NCI-H1436 treated with DMSO at 0.1 percent for 48 hours (cell line): ENCODE data around the gene GALNT9.

Experiments
- DNase-seq: peaks from one replicate; lab custom pipeline; 2025; lab: John Stamatoyannopoulos, UW

Gene GALNT9

GRCh38 chr12:132325733-132326130 is 3.7 kb downstream of the GALNT9 start:
- no peak for DNase-seq

- DNase-seq: no peak
These were observed 4.3 kb downstream of the GALNT9 start for GRCh38 chr12:132324841-132325732.

- DNase-seq: no peak
These were observed 5.2 kb downstream of the GALNT9 start for GRCh38 chr12:132324173-132324572.

GRCh38 chr12:132323171-132324010 is 6.0 kb downstream of the GALNT9 start:
- DNase-seq: no peak

- DNase-seq: no peak
These were observed 6.9 kb downstream of the GALNT9 start for GRCh38 chr12:132322206-132323132.

- no peak for DNase-seq
These were observed 7.9 kb downstream of the GALNT9 start for GRCh38 chr12:132321321-132322118.

- DNase-seq: no peak
These were observed 8.6 kb downstream of the GALNT9 start for GRCh38 chr12:132320767-132321211.

- no peak for DNase-seq
These were observed 9.3 kb downstream of the GALNT9 start for GRCh38 chr12:132319991-132320570.

- DNase-seq: no peak
These were observed 9.9 kb downstream of the GALNT9 start for GRCh38 chr12:132319359-132319950.

- DNase-seq: no peak
These were observed 10.8 kb downstream of the GALNT9 start for GRCh38 chr12:132318618-132319033.

GRCh38 chr12:132318135-132318534 is 11.3 kb downstream of the GALNT9 start:
- DNase-seq: no peak

- DNase-seq: no peak
These were observed 12.0 kb downstream of the GALNT9 start for GRCh38 chr12:132317233-132317938.

GRCh38 chr12:132316497-132317232 is 12.7 kb downstream of the GALNT9 start:
- no peak for DNase-seq

- DNase-seq: no peak
These were observed 13.4 kb downstream of the GALNT9 start for GRCh38 chr12:132315951-132316350.

- DNase-seq: no peak
These were observed 13.9 kb downstream of the GALNT9 start for GRCh38 chr12:132315507-132315906.

GRCh38 chr12:132314516-132315233 is 14.7 kb downstream of the GALNT9 start:
- DNase-seq: no peak

- no peak for DNase-seq
These were observed 15.4 kb downstream of the GALNT9 start for GRCh38 chr12:132314035-132314434.

GRCh38 chr12:132313182-132313581 is 16.2 kb downstream of the GALNT9 start:
- DNase-seq: no peak
